HEK293T (cell line): Measurements from ENCODE around the gene SLC16A6.
A peak's percentile ranks its signal among the peaks of the same experiment; 100 is the strongest.
"Not testable (repeated sequence)": the region's sequence is repeated elsewhere in the genome, so short reads cannot be mapped to it uniquely, and the experiment has no call there.

ENCODE experiments used
- CTCF ChIA-PET: fragments of 350-600 bp; formaldehyde crosslinking; extraction: SDS; loops from one replicate; lab custom pipeline; 2021; ENCODE audit warnings: antibody characterized with exemption, inconsistent platforms; lab: Yijun Ruan, JAX
- POLR2A ChIA-PET: fragments of 350-600 bp; formaldehyde crosslinking; extraction: SDS; loops from one replicate; lab custom pipeline; 2020; ENCODE audit warnings: antibody characterized with exemption, inconsistent platforms; lab: Yijun Ruan, JAX
- DNase-seq: peaks from one replicate; pipeline ENCODE4 v3.0.0; 2012; ENCODE audit warnings: mixed read lengths; ENCODE audit errors: extremely low spot score
- ARNT ChIP-seq: fragments of 450-650 bp; IDR thresholded peaks from 2 replicates; pipeline ENCODE4 v1.6.1; 2017; ENCODE audit warnings: mild to moderate bottlenecking
- BHLHE40 ChIP-seq: fragments of 450-650 bp; IDR thresholded peaks from 2 replicates; pipeline ENCODE4 v1.6.1; 2016; ENCODE audit warnings: mild to moderate bottlenecking, moderate library complexity, borderline replicate concordance
- CTBP1 ChIP-seq: fragments of 450-650 bp; IDR thresholded peaks from 2 replicates; pipeline ENCODE4 v1.6.1; 2016; ENCODE audit warnings: borderline replicate concordance
- ELF4 ChIP-seq: fragments of 450-650 bp; IDR thresholded peaks from 2 replicates; pipeline ENCODE4 v1.6.1; 2017; ENCODE audit warnings: antibody characterized with exemption
- FOXA1 ChIP-seq: fragments of 450-650 bp; IDR thresholded peaks from 2 replicates; pipeline ENCODE4 v1.6.1; 2016; ENCODE audit warnings: mild to moderate bottlenecking
- FOXK2 ChIP-seq: fragments of 450-650 bp; IDR thresholded peaks from 2 replicates; pipeline ENCODE4 v1.6.1; 2016; ENCODE audit warnings: mild to moderate bottlenecking
- FOXM1 ChIP-seq: fragments of 450-650 bp; IDR thresholded peaks from 2 replicates; pipeline ENCODE4 v1.6.1; 2017; ENCODE audit warnings: mild to moderate bottlenecking, borderline replicate concordance
- HDGF ChIP-seq: fragments of 450-650 bp; IDR thresholded peaks from 2 replicates; pipeline ENCODE4 v1.6.1; 2017; ENCODE audit warnings: antibody characterized with exemption, borderline replicate concordance
- L3MBTL2 ChIP-seq: fragments of 450-650 bp; conservative IDR thresholded peaks from 2 replicates; pipeline ENCODE4 v1.6.1; 2016; ENCODE audit warnings: mild to moderate bottlenecking
- LEF1 ChIP-seq: fragments of 450-650 bp; IDR thresholded peaks from 2 replicates; pipeline ENCODE4 v1.6.1; 2017; ENCODE audit warnings: mild to moderate bottlenecking, borderline replicate concordance
- NFRKB ChIP-seq: fragments of 450-650 bp; IDR thresholded peaks from 2 replicates; pipeline ENCODE4 v1.6.1; 2016; ENCODE audit warnings: mild to moderate bottlenecking, moderate library complexity
- PKNOX1 ChIP-seq: fragments of 450-650 bp; IDR thresholded peaks from 2 replicates; pipeline ENCODE4 v1.6.1; 2016
- SP1 ChIP-seq: fragments of 450-650 bp; IDR thresholded peaks from 2 replicates; pipeline ENCODE4 v1.6.1; 2017
- SUZ12 ChIP-seq: fragments of 450-650 bp; IDR thresholded peaks from 2 replicates; pipeline ENCODE4 v1.6.1; 2016; ENCODE audit warnings: mild to moderate bottlenecking
- TARDBP ChIP-seq: fragments of 450-650 bp; IDR thresholded peaks from 2 replicates; pipeline ENCODE4 v1.6.1; 2016
- ZNF384 ChIP-seq: fragments of 450-650 bp; IDR thresholded peaks from 2 replicates; pipeline ENCODE4 v1.6.1; 2016

Gene SLC16A6

GRCh38 chr17:68288804-68289203, 2.1 kb downstream of the SLC16A6 start:
- ChIA-PET CTCF (interaction anchor here (0.7 kb wide), 1 partner anchor 42 kb away, joined by 3 read pairs; no protein-coding TSS in a partner anchor), POLR2A (no interaction called here)
- DNase-seq, result no peak
- TF ChIP-seq HDGF, result no peak
- TF ChIP-seq SP1, result no peak
- TF ChIP-seq NFRKB, result no peak
- no peak for TF ChIP-seq FOXM1
- no peak for TF ChIP-seq SUZ12
- TF ChIP-seq TARDBP, result no peak

- no peak for DNase-seq
- CTCF ChIA-PET, result interaction anchor here (0.7 to 1.5 kb wide), 2 partner anchors 14 to 41 kb away, joined by 3 to 6 read pairs; no protein-coding TSS in a partner anchor
- POLR2A ChIA-PET, result no interaction called here
- no peak for TF ChIP-seq SP1
- TF ChIP-seq PKNOX1, result no peak
- no peak for TF ChIP-seq BHLHE40
- no peak for TF ChIP-seq FOXA1
- TF ChIP-seq FOXM1, result no peak
- TF ChIP-seq ZNF384, result no peak
- TF ChIP-seq SUZ12, result no peak
- no peak for TF ChIP-seq CTBP1
- no peak for TF ChIP-seq L3MBTL2
- TF ChIP-seq LEF1, result no peak
- no peak for TF ChIP-seq ELF4
- no peak for TF ChIP-seq TARDBP
- TF ChIP-seq ARNT, result no peak
- no peak for TF ChIP-seq FOXK2
- TF ChIP-seq HDGF, result no peak
- no peak for TF ChIP-seq NFRKB
Observed at GRCh38 chr17:68288375-68288774, 2.6 kb downstream of the SLC16A6 start.

GRCh38 chr17:68281965-68282364, 9.0 kb downstream of the SLC16A6 start:
- POLR2A ChIA-PET, CTCF ChIA-PET, DNase-seq: not testable (repeated sequence)

- POLR2A ChIA-PET, result no interaction called here
- CTCF ChIA-PET, result no interaction called here
- DNase-seq, result no peak
- TF ChIP-seq ELF4 (no peak), TARDBP (no peak), ZNF384 (no peak), FOXM1 (no peak), FOXK2 (no peak), BHLHE40 (no peak), PKNOX1 (no peak), SUZ12 (no peak), LEF1 (no peak), CTBP1 (no peak), L3MBTL2 (no peak)
Observed at GRCh38 chr17:68277807-68278206, 13.1 kb downstream of the SLC16A6 start.

- DNase-seq, CTCF ChIA-PET, POLR2A ChIA-PET: not testable (repeated sequence)
Observed at GRCh38 chr17:68276339-68276738, 14.6 kb downstream of the SLC16A6 start.

- CTCF ChIA-PET, result interaction anchor here (1.4 to 1.9 kb wide), 2 partner anchors 14 to 69 kb away, joined by 4 to 6 read pairs; no protein-coding TSS in a partner anchor
- TF ChIP-seq ARNT (no peak), SP1 (no peak)
- POLR2A ChIA-PET, result no interaction called here
- DNase-seq, result no peak
Observed at GRCh38 chr17:68273722-68274121, 17.2 kb downstream of the SLC16A6 start.

GRCh38 chr17:68265833-68266232, 25.1 kb downstream of the SLC16A6 start:
- CTCF ChIA-PET, result interaction anchor here (1.5 kb wide), 1 partner anchor 133 kb away, joined by 12 read pairs; no protein-coding TSS in a partner anchor
- DNase-seq, POLR2A ChIA-PET: not testable (repeated sequence)

GRCh38 chr17:68263101-68263681, 27.7 kb downstream of the SLC16A6 start:
- CTCF ChIA-PET, result interaction anchor here (0.5 to 1.5 kb wide), 6 partner anchors 24 to 202 kb away, joined by 3 to 6 read pairs (median 4); no protein-coding TSS in a partner anchor
- POLR2A ChIA-PET, result interaction anchor here (0.8 kb wide), 1 partner anchor 168 kb away, joined by 3 read pairs; no protein-coding TSS in a partner anchor
- DNase-seq, result peak; percentile 17

GRCh38 chr17:68262467-68262866, 28.5 kb downstream of the SLC16A6 start:
- DNase-seq, POLR2A ChIA-PET: not testable (repeated sequence)
- CTCF ChIA-PET, result interaction anchor here (0.6 to 1.5 kb wide), 3 partner anchors 11 to 136 kb away, joined by 3 to 4 read pairs (median 4); no protein-coding TSS in a partner anchor
